OCI-LY7 (cell line): ENCODE measurements around the gene BARX2.

Source experiments
- EZH2phosphoT487 ChIP-seq: fragments of 200-600 bp; sonication (generic); IDR thresholded peaks from 2 replicates; pipeline ENCODE4 v1.6.1; 2018; ENCODE audit warnings: low read depth, borderline replicate concordance, mild to moderate bottlenecking, mixed run types, antibody characterized with exemption, low read length, moderate library complexity, mixed read lengths
- TF ChIP-seq, protein P1 (sequence below): fragments of 200-600 bp; sonication (generic); conservative IDR thresholded peaks from 2 replicates; pipeline ENCODE4 v1.5.1; 2014; ENCODE audit warnings: mild to moderate bottlenecking, antibody characterized with exemption, low read length, moderate library complexity, mixed read lengths

DNA sequence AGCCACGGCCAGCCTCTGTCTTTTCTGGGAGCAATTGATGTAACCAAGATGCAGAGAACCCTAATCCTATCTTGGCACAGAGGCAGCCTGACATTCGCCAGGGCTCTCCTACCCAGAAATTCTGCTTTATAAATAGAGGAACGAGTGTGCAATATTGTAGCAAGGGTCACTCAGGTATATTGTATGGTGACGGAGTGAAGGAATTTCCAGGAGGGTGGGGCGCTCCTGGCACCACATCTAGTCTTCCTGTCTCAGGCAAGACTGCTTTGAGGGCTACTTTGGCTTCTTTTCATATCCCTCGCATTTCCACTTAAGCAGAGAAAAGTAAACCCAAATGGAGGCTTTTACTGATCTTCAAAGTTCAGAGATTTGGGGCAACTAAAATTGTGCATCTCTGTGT lies 114.4 kb downstream of the BARX2 start:
- TF ChIP-seq, protein P1, sequence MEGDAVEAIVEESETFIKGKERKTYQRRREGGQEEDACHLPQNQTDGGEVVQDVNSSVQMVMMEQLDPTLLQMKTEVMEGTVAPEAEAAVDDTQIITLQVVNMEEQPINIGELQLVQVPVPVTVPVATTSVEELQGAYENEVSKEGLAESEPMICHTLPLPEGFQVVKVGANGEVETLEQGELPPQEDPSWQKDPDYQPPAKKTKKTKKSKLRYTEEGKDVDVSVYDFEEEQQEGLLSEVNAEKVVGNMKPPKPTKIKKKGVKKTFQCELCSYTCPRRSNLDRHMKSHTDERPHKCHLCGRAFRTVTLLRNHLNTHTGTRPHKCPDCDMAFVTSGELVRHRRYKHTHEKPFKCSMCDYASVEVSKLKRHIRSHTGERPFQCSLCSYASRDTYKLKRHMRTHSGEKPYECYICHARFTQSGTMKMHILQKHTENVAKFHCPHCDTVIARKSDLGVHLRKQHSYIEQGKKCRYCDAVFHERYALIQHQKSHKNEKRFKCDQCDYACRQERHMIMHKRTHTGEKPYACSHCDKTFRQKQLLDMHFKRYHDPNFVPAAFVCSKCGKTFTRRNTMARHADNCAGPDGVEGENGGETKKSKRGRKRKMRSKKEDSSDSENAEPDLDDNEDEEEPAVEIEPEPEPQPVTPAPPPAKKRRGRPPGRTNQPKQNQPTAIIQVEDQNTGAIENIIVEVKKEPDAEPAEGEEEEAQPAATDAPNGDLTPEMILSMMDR, result no peak
- no peak for TF ChIP-seq EZH2phosphoT487
